Smooth muscle cell (in vitro differentiated cells): ENCODE data around the gene GRAMD4. TPM values are rescaled to one million over a fixed set of nuclear protein-coding genes. Genes with fewer than 3 reads are reported as not detected.

Experiments used
- DNase-seq: peaks from one replicate; lab custom pipeline; 2025; ENCODE audit not compliant: unreplicated experiment; lab: John Stamatoyannopoulos, UW
- H2AFZ ChIP-seq: fragments of 200-600 bp; sonication (generic); 2 replicates; pipeline ENCODE4 v1.6.0; 2016; ENCODE audit warnings: antibody characterized with exemption, low read depth, mild to moderate bottlenecking
- H3F3A ChIP-seq: fragments of 200-600 bp; sonication (generic); 2 replicates; pipeline ENCODE4 v1.6.0; 2017; ENCODE audit warnings: antibody characterized with exemption, low read depth
- H3K27ac ChIP-seq: fragments of 200-600 bp; sonication (generic); 2 replicates; pipeline ENCODE4 v1.5.1; 2016; ENCODE audit warnings: low read depth, mild to moderate bottlenecking
- H3K27me3 ChIP-seq: fragments of 200-600 bp; sonication (generic); 2 replicates; pipeline ENCODE4 v1.6.1; 2016; ENCODE audit warnings: low read depth, mild to moderate bottlenecking
- H3K36me3 ChIP-seq: fragments of 200-600 bp; sonication (generic); 2 replicates; pipeline ENCODE4 v1.5.1; 2016; ENCODE audit warnings: low read depth
- H3K4me1 ChIP-seq: fragments of 200-600 bp; sonication (generic); 2 replicates; pipeline ENCODE4 v1.5.1; 2016; ENCODE audit warnings: low read depth
- H3K4me2 ChIP-seq: fragments of 200-600 bp; sonication (generic); 2 replicates; pipeline ENCODE4 v1.6.0; 2016; ENCODE audit warnings: mild to moderate bottlenecking
- H3K4me3 ChIP-seq: fragments of 200-600 bp; sonication (generic); 2 replicates; pipeline ENCODE4 v1.5.1; 2016; ENCODE audit warnings: mild to moderate bottlenecking
- H3K79me2 ChIP-seq: fragments of 200-600 bp; sonication (generic); 2 replicates; pipeline ENCODE4 v1.6.0; 2016; ENCODE audit warnings: low read depth, mild to moderate bottlenecking
- H3K9ac ChIP-seq: fragments of 200-600 bp; sonication (generic); 2 replicates; pipeline ENCODE4 v1.6.0; 2016; ENCODE audit warnings: low read depth
- H3K9me3 ChIP-seq: fragments of 200-600 bp; sonication (generic); replicated peaks from 2 replicates; pipeline ENCODE4 v1.5.1; 2016; ENCODE audit warnings: low read depth
- H4K20me1 ChIP-seq: fragments of 200-600 bp; sonication (generic); 2 replicates; pipeline ENCODE4 v1.6.0; 2016; ENCODE audit warnings: low read depth
- CTCF ChIP-seq: fragments of 200-600 bp; sonication (generic); IDR thresholded peaks from 2 replicates; pipeline ENCODE4 v1.5.1; 2017; ENCODE audit warnings: borderline replicate concordance, mild to moderate bottlenecking, antibody characterized with exemption; ENCODE audit not compliant: insufficient read depth, poor library complexity, severe bottlenecking
- WGBS: methylation state at CpG from one replicate; pipeline ENCODE4 v1.1.7; 2016; ENCODE audit warnings: low lambda C conversion rate; 5-methylcytosine and 5-hydroxymethylcytosine counted together
- polyA plus RNA-seq: library from polyadenylated mRNA; unstranded; fragments of >200 nt; fragmentation: Nextera tagmentation; extraction: Ambion mirVana; gene quantifications from 2 replicates; pipeline ENCODE4 v1.2.1, GENCODE V29; 2016
- total RNA-seq: library from RNA; depleted of rRNA; stranded (reverse); fragments of >200 nt; gene quantifications from 2 replicates; pipeline ENCODE4 v1.2.3, GENCODE V29; 2014

Gene GRAMD4
- total and polyA plus RNA-seq, 2 experiments from 2014 or later, result 14.5 to 16.6 TPM

GRCh38 chr22:46588279-46589140 is 31.7 kb upstream of the GRAMD4 start:
- Histone ChIP-seq H3K4me2 (no peak overlapping the region), H4K20me1 (peaks cover 87% of the 10 kb centered on the region), H3K9me3 (no peaks in the 10 kb centered on the region), H3K27me3 (no peaks in the 10 kb centered on the region), H3K4me1 (peaks cover 9% of the 10 kb centered on the region), H3K27ac (no peak overlapping the region), H2AFZ (no peak overlapping the region), H3K9ac (no peak overlapping the region), H3F3A (no peaks in the 10 kb centered on the region), H3K4me3 (no peak overlapping the region), H3K79me2 (no peaks in the 10 kb centered on the region), H3K36me3 (no peaks in the 10 kb centered on the region)
- no peak for TF ChIP-seq CTCF
- WGBS, result 89% methylated on average over 28 of the region's 29 CpGs
- no peak for DNase-seq

GRCh38 chr22:46589141-46589748 is 30.9 kb upstream of the GRAMD4 start:
- Histone ChIP-seq H3K27ac (no peak overlapping the region), H4K20me1 (peaks cover 82% of the 10 kb centered on the region), H3K9me3 (no peaks in the 10 kb centered on the region), H3K4me2 (no peak overlapping the region), H3K27me3 (no peaks in the 10 kb centered on the region), H3K4me1 (peaks cover 8% of the 10 kb centered on the region), H3K4me3 (no peak overlapping the region), H2AFZ (no peak overlapping the region), H3K36me3 (no peaks in the 10 kb centered on the region), H3K79me2 (no peaks in the 10 kb centered on the region), H3K9ac (no peak overlapping the region), H3F3A (no peaks in the 10 kb centered on the region)
- no peak for TF ChIP-seq CTCF
- DNase-seq, result no peak
- 88% methylated on average over 6 of the region's 9 CpGs for WGBS

- Histone ChIP-seq H3K27ac (no peak overlapping the region), H3K9me3 (no peaks in the 10 kb centered on the region), H3K79me2 (no peaks in the 10 kb centered on the region), H3K4me2 (no peak overlapping the region), H4K20me1 (peaks cover 83% of the 10 kb centered on the region), H3F3A (no peaks in the 10 kb centered on the region), H3K27me3 (no peaks in the 10 kb centered on the region), H2AFZ (no peak overlapping the region), H3K9ac (no peak overlapping the region), H3K4me1 (peaks cover 2% of the 10 kb centered on the region), H3K36me3 (no peaks in the 10 kb centered on the region), H3K4me3 (no peak overlapping the region)
- no peak for TF ChIP-seq CTCF
- no peak for DNase-seq
- WGBS, result 86% methylated on average over 10 of the region's 11 CpGs
Observed at GRCh38 chr22:46589871-46590271, 30.3 kb upstream of the GRAMD4 start.

- no peaks in the 10 kb centered on the region for H3K4me1 ChIP-seq
- H3K27ac ChIP-seq, result no peak overlapping the region
- H3K27me3 ChIP-seq, result no peaks in the 10 kb centered on the region
- H3K4me2 ChIP-seq, result no peak overlapping the region
- H2AFZ ChIP-seq, result no peak overlapping the region
- no peaks in the 10 kb centered on the region for H3K9me3 ChIP-seq
- peaks cover 83% of the 10 kb centered on the region for H4K20me1 ChIP-seq
- H3K36me3 ChIP-seq, result no peaks in the 10 kb centered on the region
- no peaks in the 10 kb centered on the region for H3F3A ChIP-seq
- H3K9ac ChIP-seq, result no peak overlapping the region
- WGBS, result 56% methylated on average over 11 of the region's 11 CpGs
- H3K79me2 ChIP-seq, result no peaks in the 10 kb centered on the region
- H3K4me3 ChIP-seq, result no peak overlapping the region
- DNase-seq, result no peak
- no peak for TF ChIP-seq CTCF
Observed at GRCh38 chr22:46590334-46590733, 29.9 kb upstream of the GRAMD4 start.
